ENCODE data around the gene MYL4. TPM values are rescaled to one million over a fixed set of nuclear protein-coding genes. Genes with fewer than 3 reads are reported as not detected.

The MYL4 gene
- total and polyA plus RNA-seq, 2 of the 8 experiments (the other 6 are each of a cell fraction or from before 2014, with no cell fraction given): 0.12 TPM; not detected in 1

DNA sequence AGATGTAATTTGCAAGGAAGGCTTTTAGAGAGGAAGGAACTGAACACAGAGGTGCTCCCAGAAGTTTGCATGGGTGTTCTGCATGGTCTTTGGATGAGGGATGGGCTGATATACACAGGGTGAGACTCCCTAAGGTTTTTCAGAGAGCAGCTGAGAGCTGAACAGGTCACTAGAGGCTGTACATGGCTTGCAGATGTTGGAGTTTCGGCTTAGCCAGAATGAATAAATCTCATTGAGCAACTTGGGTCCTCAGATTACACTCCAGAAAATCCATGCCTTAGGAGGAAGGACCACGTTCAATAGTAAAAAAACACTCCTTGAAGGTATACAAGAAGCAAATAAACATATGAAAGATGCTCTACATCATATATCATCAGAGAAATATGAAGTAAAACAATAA is 37.0 kb downstream of the MYL4 start:
- no peak overlapping the region for H2BK120ac ChIP-seq (replicated peaks; ENCODE audit: low read depth, low read length)
- no peak overlapping the region for H3K4me3 ChIP-seq (ENCODE audit: extremely low read depth in 1 of 4, insufficient read depth in 2 of 4, low read depth in 3 of 4, low read length in 4 of 4)
- POLR2A ChIA-PET (ENCODE audit: partially characterized antibody): no interaction called here
- H2AFZ ChIP-seq (ENCODE audit: low read length): no peak overlapping the region
- H3K4ac ChIP-seq (replicated peaks; ENCODE audit: insufficient read length, low read depth, low read length): no peak overlapping the region
- H3K27ac ChIP-seq (ENCODE audit: low read depth, low read length): no peak overlapping the region
- no peak overlapping the region for H2BK15ac ChIP-seq (ENCODE audit: low read length)
- H2BK5ac ChIP-seq (ENCODE audit: low read depth, low read length): no peak overlapping the region
- FAIRE-seq (no peak), DNase-seq (ENCODE audit: low read depth in 1 of 2, low spot score in 2 of 2) (no peak)
- no peaks in the 10 kb centered on the region for H4K20me1 ChIP-seq (replicated peaks in 1 of 2; ENCODE audit: control insufficient read depth in 1 of 2, insufficient read depth in 2 of 2, low read length in 2 of 2)
- H3K18ac ChIP-seq (ENCODE audit: extremely low read depth, low read length): no peak overlapping the region
- no peak overlapping the region for H4K8ac ChIP-seq (ENCODE audit: extremely low read depth, insufficient read depth, low read length)
- no peak overlapping the region for H3K56ac ChIP-seq (replicated peaks; ENCODE audit: insufficient read length, low read depth, low read length)
- no peak for TF ChIP-seq TCF12 (IDR thresholded peaks at IDR 0.05; ENCODE audit: low read depth, low read length)
- H3K79me2 ChIP-seq (ENCODE audit: control insufficient read depth in 1 of 2, insufficient read depth in 2 of 2, low read length in 2 of 2): no peaks in the 10 kb centered on the region
- H3K9ac ChIP-seq (replicated peaks in 1 of 4; ENCODE audit: extremely low read depth in 1 of 4, low read depth in 3 of 4, low read length in 3 of 4): no peak overlapping the region; a peak in 1 of 7 replicates
- H3K79me1 ChIP-seq (ENCODE audit: low read depth, low read length): no peaks in the 10 kb centered on the region
- CTCF ChIA-PET (ENCODE audit: partially characterized antibody): interaction anchor here (1.9 kb wide), 2 partner anchors 16 to 70 kb away, joined by 6 to 8 read pairs; no protein-coding TSS in a partner anchor
- peaks cover 0 to 3% (median under 1%) of the 10 kb centered on the region in 4 experiments; a peak in 3 of 7 replicates for H3K4me1 ChIP-seq (replicated peaks in 1 of 4; ENCODE audit: control insufficient read depth in 3 of 4, insufficient read depth in 4 of 4, low read length in 3 of 4)
- peaks cover 0 to 2% (median 0%) of the 10 kb centered on the region in 4 experiments; a peak in 1 of 7 replicates for H3K27me3 ChIP-seq (replicated peaks in 1 of 4; ENCODE audit: control insufficient read depth in 3 of 4, extremely low read depth in 1 of 4, insufficient read depth in 3 of 4, low read length in 3 of 4)
- no peak overlapping the region for H3K23ac ChIP-seq (ENCODE audit: insufficient read length)
- H2AK5ac ChIP-seq (ENCODE audit: low read depth, low read length): no peak overlapping the region
- H3K9me3 ChIP-seq (ENCODE audit: insufficient read depth in 2 of 2, low read depth in 1 of 2, low read length in 1 of 2): no peaks in the 10 kb centered on the region
- H3K36me3 ChIP-seq (ENCODE audit: control insufficient read depth in 2 of 4, insufficient read depth in 4 of 4, low read length in 3 of 4): no peaks in the 10 kb centered on the region
- WGBS, 2 experiments (ENCODE audit: extremely low coverage in 1 of 2, insufficient coverage in 1 of 2, insufficient read length in 1 of 2, insufficient replicate concordance in 2 of 2, low coverage in 1 of 2, low lambda C conversion rate in 2 of 2, missing lambda C conversion rate in 1 of 2): 93% methylated on average over 2 of the region's 2 CpGs; no CpG with 5 or more reads in 1 of the 2 experiments
- no peak overlapping the region for H4K5ac ChIP-seq (ENCODE audit: insufficient read length, low read depth, low read length)
- H3K23me2 ChIP-seq (ENCODE audit: low read depth, low read length): no peaks in the 10 kb centered on the region
- no peak overlapping the region for H2BK20ac ChIP-seq (ENCODE audit: low read length)
- H2BK12ac ChIP-seq (ENCODE audit: low read depth, low read length): no peak overlapping the region
- H3K14ac ChIP-seq (ENCODE audit: insufficient read length): no peak overlapping the region
- no peak overlapping the region for H3K4me2 ChIP-seq (ENCODE audit: insufficient read depth in 1 of 2, low read depth in 2 of 2, low read length in 2 of 2)
- no peak overlapping the region for H4K91ac ChIP-seq (replicated peaks; ENCODE audit: insufficient read length, low read length)
